GM12878 (cell line): Measurements from ENCODE around the gene SEL1L. TPM values are rescaled to one million over a fixed set of nuclear protein-coding genes. Genes with fewer than 3 reads are reported as not detected.

Experiments used
- ATAC-seq: fragments of 200-7000 bp; cut with Tn5 transposase; 3 replicates; pipeline ENCODE4 v1.9.1; 2020; ENCODE audit warnings: mild to moderate bottlenecking, moderate library complexity
- BruUV-seq: library from RNA; stranded (reverse); fragments of 400-500 nt; replicated peaks from 2 replicates; lab custom pipeline; 2021; lab: Mats Ljungman, UMichigan
- CTCF ChIA-PET: fragments of 300-600 bp; sonication (Branson Sonifier 250); formaldehyde crosslinking; extraction: SDS; loops from one replicate; lab custom pipeline; 2021; ENCODE audit warnings: inconsistent platforms; lab: Yijun Ruan, JAX
- POLR2A ChIA-PET: fragments of 350-600 bp; formaldehyde crosslinking; extraction: SDS; loops from one replicate; lab custom pipeline; 2021; ENCODE audit warnings: inconsistent platforms; lab: Charles Lee
- RAD21 ChIA-PET: fragments of 300-600 bp; sonication (Branson Sonifier 250); formaldehyde crosslinking; loops from one replicate; lab custom pipeline; 2023; ENCODE audit warnings: antibody characterized with exemption; ENCODE audit not compliant: unreplicated experiment; lab: Charles Lee
- SMC1A ChIA-PET: fragments of 300-600 bp; sonication (Branson Sonifier 250); formaldehyde crosslinking; loops from one replicate; lab custom pipeline; 2023; ENCODE audit not compliant: unreplicated experiment, uncharacterized antibody; lab: Charles Lee
- DNase-seq: peaks from one replicate; pipeline ENCODE4 v3.0.0-alpha.2; 2011; ENCODE audit warnings: low read depth, low spot score
- FAIRE-seq: peaks from 3 replicates; lab custom pipeline; 2011; peaks lifted over from hg19 to GRCh38; lab: Jason Lieb, UNC
- H2AFZ ChIP-seq: 2 replicates; pipeline ENCODE4 v1.6.0; 2011; ENCODE audit warnings: low read depth, low read length, control low read depth; ENCODE audit not compliant: control insufficient read depth
- H3K27ac ChIP-seq: 2 replicates; pipeline ENCODE4 v1.5.1; 2011; ENCODE audit warnings: control low read depth; ENCODE audit not compliant: control insufficient read depth, insufficient read depth
- H3K27me3 ChIP-seq, 2 experiments: replicated peaks in 1 of 2; 2 replicates each; pipeline versions ENCODE4 v1.6.0 to v1.6.1; 2011; ENCODE audit warnings: low read length in 1 of 2; ENCODE audit not compliant: control insufficient read depth in 2 of 2, insufficient read depth in 2 of 2
- H3K36me3 ChIP-seq, 2 experiments: 2 replicates each; pipeline ENCODE4 v1.5.1; 2011; ENCODE audit warnings: low read length in 1 of 2; ENCODE audit not compliant: control insufficient read depth in 2 of 2, insufficient read depth in 2 of 2
- H3K4me1 ChIP-seq: 2 replicates; pipeline ENCODE4 v1.6.1; 2011; ENCODE audit warnings: mild to moderate bottlenecking, low read length, moderate library complexity, mixed read lengths; ENCODE audit not compliant: control insufficient read depth, insufficient read depth
- H3K4me2 ChIP-seq: 2 replicates; pipeline ENCODE4 v1.6.0; 2011; ENCODE audit warnings: control low read depth; ENCODE audit not compliant: control insufficient read depth, insufficient read depth
- H3K4me3 ChIP-seq: fragments of 200-600 bp; sonication (generic); 2 replicates; pipeline ENCODE4 v1.5.1; 2016
- H3K79me2 ChIP-seq: 2 replicates; pipeline ENCODE4 v1.6.0; 2011; ENCODE audit warnings: low read length; ENCODE audit not compliant: control insufficient read depth, insufficient read depth
- H3K9ac ChIP-seq: 2 replicates; pipeline ENCODE4 v1.8.0; 2011; ENCODE audit warnings: low read length, control low read depth, mixed read lengths; ENCODE audit not compliant: control insufficient read depth, insufficient read depth
- H3K9me3 ChIP-seq: replicated peaks from 3 replicates; pipeline ENCODE4 v1.5.1; 2011; ENCODE audit warnings: mild to moderate bottlenecking, low read length; ENCODE audit not compliant: control insufficient read depth, insufficient read depth
- H4K20me1 ChIP-seq: 2 replicates; pipeline ENCODE4 v1.6.0; 2011; ENCODE audit not compliant: control insufficient read depth, insufficient read depth
- MTA3 ChIP-seq: IDR thresholded peaks from 2 replicates; pipeline ENCODE4 v1.6.1; 2012; ENCODE audit warnings: low read length, inconsistent platforms, borderline replicate concordance
- RBBP5 ChIP-seq: fragments of 200-600 bp; sonication (generic); conservative IDR thresholded peaks from 2 replicates; pipeline ENCODE4 v1.6.1; 2016
- TCF3 ChIP-seq: IDR thresholded peaks from 2 replicates; pipeline ENCODE4 v1.6.1; 2012; ENCODE audit warnings: low read depth, mild to moderate bottlenecking, low read length, borderline replicate concordance; ENCODE audit not compliant: insufficient read depth
- ZNF592 ChIP-seq: fragments of 450-650 bp; IDR thresholded peaks from 2 replicates; pipeline ENCODE4 v1.6.1; 2017; ENCODE audit warnings: mild to moderate bottlenecking, moderate library complexity
- ZNF687 ChIP-seq: fragments of 450-650 bp; IDR thresholded peaks from 2 replicates; pipeline ENCODE4 v1.6.1; 2017; ENCODE audit warnings: mild to moderate bottlenecking, moderate library complexity
- WGBS: methylation state at CpG from one replicate; pipeline ENCODE4 v1.1.6; 2016; ENCODE audit warnings: low lambda C conversion rate; ENCODE audit not compliant: insufficient replicate concordance, insufficient coverage; ENCODE audit errors: missing lambda C conversion rate; 5-methylcytosine and 5-hydroxymethylcytosine counted together
- in situ Hi-C: fragments of 300-500 bp; cut with MboI; formaldehyde crosslinking; loops from 9 replicates; pipeline ENCODE4 v1.14.3; 2018; ENCODE audit warnings: mixed read lengths
- intact Hi-C: fragments of 100-400 bp; cut with micrococcal nuclease; formaldehyde crosslinking; loops from one replicate; pipeline ENCODE4 v1.14.2; 2022; ENCODE audit not compliant: unreplicated experiment
- polyA plus RNA-seq, 11 experiments: library from polyadenylated mRNA; depleted of rRNA in 4 of 11; unstranded in 6 of 11; stranded (reverse) in 5 of 11; fragments of >200 nt; fragmentation: Nextera tagmentation in 4 of 11; fragmentation: Illumina TruSeq in 1 of 11; extraction: Ambion mirVana in 4 of 11; extraction: Trizol in 1 of 11; gene quantifications; 1 replicate in 1 of 11; 2 replicates in 10 of 11; pipeline versions ENCODE4 v1.2.1 to v1.2.3, GENCODE V29; 2011 to 2016; ENCODE audit warnings: inconsistent platforms in 2 of 11, missing spikeins in 2 of 11, low read depth in 1 of 11
- total RNA-seq, 4 experiments: library from RNA; depleted of rRNA in 3 of 4; stranded (reverse); fragments of >200 nt in 3 of 4; fragmentation: Illumina TruSeq in 1 of 4; extraction: Trizol in 1 of 4; gene quantifications; 2 replicates each; pipeline versions ENCODE4 v1.2.1 to v1.2.3, GENCODE V29; 2013 to 2021
- TF ChIP-seq, protein P1 (sequence below): IDR thresholded peaks from 2 replicates; pipeline ENCODE4 v1.6.1; 2011; ENCODE audit warnings: low read depth, mild to moderate bottlenecking, low read length, moderate library complexity, borderline replicate concordance; ENCODE audit errors: extremely low read depth
- TF ChIP-seq, protein P2 (sequence below): fragments of 450-650 bp; formaldehyde crosslinking; IDR thresholded peaks from 2 replicates; pipeline ENCODE4 v1.4.0; 2020; ENCODE audit warnings: mild to moderate bottlenecking, moderate library complexity

Gene SEL1L
- total and polyA plus RNA-seq, 10 of the 15 experiments (the other 5 are each of a cell fraction or from before 2014, with no cell fraction given): 13.4 to 57.2 (median 31.7) TPM

DNA sequence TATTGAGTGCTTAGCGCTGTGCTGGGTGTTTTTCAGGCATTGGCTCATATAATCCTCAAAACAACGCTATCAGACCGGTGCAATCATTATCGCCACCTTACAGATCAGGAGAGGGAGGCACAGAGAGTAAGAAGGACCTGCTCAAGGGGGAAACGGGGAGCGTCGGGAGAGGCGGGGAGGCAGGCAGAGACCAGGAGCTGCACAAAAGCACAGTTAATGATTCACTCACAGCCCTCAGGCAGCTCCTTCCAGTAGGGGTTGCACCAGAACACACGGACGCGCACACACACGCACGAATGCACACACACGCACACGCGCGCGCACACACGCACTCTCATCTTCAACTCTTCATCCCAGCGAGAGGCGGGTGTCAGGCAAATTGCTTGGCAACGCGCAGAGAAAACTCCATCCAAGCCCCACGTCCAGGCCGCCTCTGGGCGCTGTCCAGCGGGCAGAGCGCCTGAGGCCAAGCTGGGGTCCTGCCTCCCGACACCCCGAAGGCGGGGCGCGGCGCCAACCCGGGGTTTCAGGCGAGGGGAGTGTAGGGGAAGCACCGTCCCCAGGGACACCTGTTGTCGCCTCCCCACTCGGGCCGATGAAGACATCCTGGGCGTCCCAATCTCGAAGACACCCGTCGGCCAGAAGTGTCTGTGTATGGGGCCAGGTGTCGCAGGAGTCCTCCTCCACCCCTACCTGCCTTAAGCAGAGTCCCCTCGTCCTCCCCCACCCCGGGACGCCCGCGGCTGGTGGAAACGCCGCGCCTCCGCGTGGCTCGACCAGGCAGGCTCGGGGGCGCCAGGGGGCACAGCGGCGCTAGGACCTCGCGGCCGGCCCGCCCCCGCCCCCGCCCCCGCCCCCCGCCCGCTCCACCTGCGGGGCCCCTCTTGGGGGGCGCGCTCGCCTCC, 98.0 kb downstream of the SEL1L start:
- POLR2A ChIA-PET: no interaction called here
- WGBS: 10% methylated on average over 48 of the region's 73 CpGs
- Histone ChIP-seq H3K4me1 (no peaks in the 10 kb centered on the region), H3K4me3 (no peak overlapping the region), H3K27me3 (peaks cover 12 to 22% of the 10 kb centered on the region in 2 experiments), H4K20me1 (no peaks in the 10 kb centered on the region), H3K79me2 (no peaks in the 10 kb centered on the region), H3K27ac (no peak overlapping the region), H3K9ac (no peak overlapping the region), H2AFZ (no peak overlapping the region), H3K36me3 (no peaks in the 10 kb centered on the region), H3K9me3 (no peaks in the 10 kb centered on the region), H3K4me2 (peak overlapping the region; percentile 33)
- in situ Hi-C loops: no loop called here
- FAIRE-seq (no peak), ATAC-seq (no peak; the same call in 2 of the 3 replicates), DNase-seq (no peak)
- SMC1A ChIA-PET: no interaction called here
- no TSS peak for BruUV-seq
- RAD21 ChIA-PET: no interaction called here
- CTCF ChIA-PET: interaction anchor here (0.6 kb wide), 1 partner anchor 125 kb away, joined by 3 read pairs; no protein-coding TSS in a partner anchor
- intact Hi-C loops: no loop called here
- TF ChIP-seq, protein P1, sequence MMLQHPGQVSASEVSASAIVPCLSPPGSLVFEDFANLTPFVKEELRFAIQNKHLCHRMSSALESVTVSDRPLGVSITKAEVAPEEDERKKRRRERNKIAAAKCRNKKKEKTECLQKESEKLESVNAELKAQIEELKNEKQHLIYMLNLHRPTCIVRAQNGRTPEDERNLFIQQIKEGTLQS: no peak
- no peak for TF ChIP-seq ZNF592
- TF ChIP-seq TCF3: no peak
- TF ChIP-seq, protein P2, sequence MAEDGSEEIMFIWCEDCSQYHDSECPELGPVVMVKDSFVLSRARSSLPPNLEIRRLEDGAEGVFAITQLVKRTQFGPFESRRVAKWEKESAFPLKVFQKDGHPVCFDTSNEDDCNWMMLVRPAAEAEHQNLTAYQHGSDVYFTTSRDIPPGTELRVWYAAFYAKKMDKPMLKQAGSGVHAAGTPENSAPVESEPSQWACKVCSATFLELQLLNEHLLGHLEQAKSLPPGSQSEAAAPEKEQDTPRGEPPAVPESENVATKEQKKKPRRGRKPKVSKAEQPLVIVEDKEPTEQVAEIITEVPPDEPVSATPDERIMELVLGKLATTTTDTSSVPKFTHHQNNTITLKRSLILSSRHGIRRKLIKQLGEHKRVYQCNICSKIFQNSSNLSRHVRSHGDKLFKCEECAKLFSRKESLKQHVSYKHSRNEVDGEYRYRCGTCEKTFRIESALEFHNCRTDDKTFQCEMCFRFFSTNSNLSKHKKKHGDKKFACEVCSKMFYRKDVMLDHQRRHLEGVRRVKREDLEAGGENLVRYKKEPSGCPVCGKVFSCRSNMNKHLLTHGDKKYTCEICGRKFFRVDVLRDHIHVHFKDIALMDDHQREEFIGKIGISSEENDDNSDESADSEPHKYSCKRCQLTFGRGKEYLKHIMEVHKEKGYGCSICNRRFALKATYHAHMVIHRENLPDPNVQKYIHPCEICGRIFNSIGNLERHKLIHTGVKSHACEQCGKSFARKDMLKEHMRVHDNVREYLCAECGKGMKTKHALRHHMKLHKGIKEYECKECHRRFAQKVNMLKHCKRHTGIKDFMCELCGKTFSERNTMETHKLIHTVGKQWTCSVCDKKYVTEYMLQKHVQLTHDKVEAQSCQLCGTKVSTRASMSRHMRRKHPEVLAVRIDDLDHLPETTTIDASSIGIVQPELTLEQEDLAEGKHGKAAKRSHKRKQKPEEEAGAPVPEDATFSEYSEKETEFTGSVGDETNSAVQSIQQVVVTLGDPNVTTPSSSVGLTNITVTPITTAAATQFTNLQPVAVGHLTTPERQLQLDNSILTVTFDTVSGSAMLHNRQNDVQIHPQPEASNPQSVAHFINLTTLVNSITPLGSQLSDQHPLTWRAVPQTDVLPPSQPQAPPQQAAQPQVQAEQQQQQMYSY: no peak
- TF ChIP-seq RBBP5: no peak
- no peak for TF ChIP-seq ZNF687
- TF ChIP-seq MTA3: no peak
